ENCODE results near the gene IFIT1B. TPM values are rescaled to one million over a fixed set of nuclear protein-coding genes. Genes with fewer than 3 reads are reported as not detected.
"Not testable (repeated sequence)": the region's sequence is repeated elsewhere in the genome, so short reads cannot be mapped to it uniquely, and the experiment has no call there.

IFIT1B gene, protein sequence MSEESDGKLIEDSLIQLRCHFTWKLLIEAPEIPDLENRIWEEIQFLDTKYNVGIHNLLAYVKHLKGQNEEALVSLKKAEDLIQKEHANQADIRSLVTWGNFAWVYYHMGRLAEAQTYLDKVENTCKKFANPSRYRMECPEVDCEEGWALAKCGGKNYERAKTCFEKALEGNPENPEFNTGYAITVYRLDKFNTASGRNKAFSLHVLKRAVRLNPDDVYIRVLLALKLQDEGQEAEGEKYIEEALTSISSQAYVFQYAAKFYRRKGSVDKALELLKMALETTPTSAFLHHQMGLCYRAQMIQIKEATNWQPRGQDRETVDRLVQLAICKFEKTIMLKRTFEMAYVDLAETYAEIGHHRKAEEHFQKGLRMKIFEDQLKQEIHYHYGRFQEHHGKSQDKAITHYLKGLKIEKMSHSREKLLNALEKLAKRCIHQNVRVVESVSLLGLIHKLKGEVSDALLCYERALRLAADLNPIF
- not detected for total RNA-seq

DNA sequence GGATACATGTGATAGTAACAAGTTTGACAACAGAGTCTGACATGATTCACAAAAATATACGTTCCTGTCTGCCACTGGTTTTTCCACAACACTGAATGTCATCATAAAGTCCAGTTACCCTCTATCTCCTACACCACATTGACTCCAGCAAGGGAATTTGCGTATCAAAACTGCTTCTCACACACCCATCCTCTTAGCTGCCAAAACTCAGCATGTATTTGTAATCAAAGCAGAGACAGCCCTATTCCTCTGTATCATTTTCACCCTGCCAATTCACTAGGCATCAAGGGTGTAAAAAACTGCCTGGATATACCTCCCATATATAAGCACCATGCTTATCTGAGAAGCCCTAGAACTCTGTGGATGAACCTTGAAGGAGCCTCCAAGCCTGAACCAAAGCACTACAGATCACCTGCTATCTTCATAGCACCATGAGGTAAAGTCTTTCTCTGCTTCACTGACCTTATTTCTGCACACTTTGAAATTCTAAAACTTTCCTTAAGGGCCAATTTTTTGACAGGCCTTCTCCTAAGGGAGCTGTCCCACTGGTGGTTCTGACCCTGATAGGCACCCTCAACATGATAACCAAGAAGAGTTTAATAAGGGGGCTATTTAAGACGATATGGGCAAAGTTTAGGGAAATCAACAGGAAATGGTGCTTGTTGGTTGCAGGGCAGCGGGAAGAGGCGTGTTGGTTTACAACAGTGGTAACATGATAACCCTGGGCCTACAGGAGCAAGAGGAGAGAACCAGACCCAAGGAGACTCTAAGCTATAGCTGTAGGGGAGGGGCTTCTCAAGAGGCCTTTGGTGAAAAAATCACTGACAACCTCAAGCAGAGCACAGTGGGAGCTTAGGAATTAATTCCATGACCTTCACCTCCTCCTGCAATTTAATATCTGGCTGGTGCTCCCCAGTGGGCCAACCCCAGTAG is at the start of gene IFIT1B:
Gene IFIT1B, plus strand, starts transcription at position 352 of the 933 bp plus-strand sequence. Its CDS starts 80 bp downstream, at position 432.
- DNase-seq (ENCODE audit: low spot score in 2 of 2): no peak
- no peak within 1 kb of the TSS for H3K4me3 ChIP-seq (ENCODE audit: low read depth, poor library complexity, severe bottlenecking)
- WGBS, 2 donors: 82 to 91% methylated on average over 5 of the region's 5 CpGs
- intact Hi-C loops (cut with DNase I; ENCODE audit: low total_unique reads): no loop called here
- no peak for TF ChIP-seq POLR2A (IDR thresholded peaks at IDR 0.05)
- TF ChIP-seq, protein P1, sequence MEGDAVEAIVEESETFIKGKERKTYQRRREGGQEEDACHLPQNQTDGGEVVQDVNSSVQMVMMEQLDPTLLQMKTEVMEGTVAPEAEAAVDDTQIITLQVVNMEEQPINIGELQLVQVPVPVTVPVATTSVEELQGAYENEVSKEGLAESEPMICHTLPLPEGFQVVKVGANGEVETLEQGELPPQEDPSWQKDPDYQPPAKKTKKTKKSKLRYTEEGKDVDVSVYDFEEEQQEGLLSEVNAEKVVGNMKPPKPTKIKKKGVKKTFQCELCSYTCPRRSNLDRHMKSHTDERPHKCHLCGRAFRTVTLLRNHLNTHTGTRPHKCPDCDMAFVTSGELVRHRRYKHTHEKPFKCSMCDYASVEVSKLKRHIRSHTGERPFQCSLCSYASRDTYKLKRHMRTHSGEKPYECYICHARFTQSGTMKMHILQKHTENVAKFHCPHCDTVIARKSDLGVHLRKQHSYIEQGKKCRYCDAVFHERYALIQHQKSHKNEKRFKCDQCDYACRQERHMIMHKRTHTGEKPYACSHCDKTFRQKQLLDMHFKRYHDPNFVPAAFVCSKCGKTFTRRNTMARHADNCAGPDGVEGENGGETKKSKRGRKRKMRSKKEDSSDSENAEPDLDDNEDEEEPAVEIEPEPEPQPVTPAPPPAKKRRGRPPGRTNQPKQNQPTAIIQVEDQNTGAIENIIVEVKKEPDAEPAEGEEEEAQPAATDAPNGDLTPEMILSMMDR (IDR thresholded peaks at IDR 0.05): no peak

DNA sequence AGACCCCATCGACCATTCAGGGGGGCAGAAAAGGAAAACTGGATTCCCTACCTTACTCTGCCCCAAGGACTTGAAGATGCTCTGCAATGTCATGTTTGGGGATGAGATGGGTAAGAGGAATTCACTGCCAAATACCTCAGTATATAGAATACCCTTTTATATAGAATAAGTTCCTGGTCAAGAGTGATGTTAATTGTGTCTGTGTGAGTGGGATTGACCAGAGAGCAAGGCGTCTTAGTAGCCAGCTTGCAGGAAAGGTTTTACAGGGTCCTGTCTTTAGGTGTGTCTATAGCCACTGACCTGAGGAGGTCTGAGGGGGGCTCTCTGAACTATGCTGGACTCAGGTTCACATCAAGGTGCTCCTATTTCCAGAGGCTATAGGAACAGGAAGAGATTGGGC is 48.7 kb upstream of the IFIT1B start:
- no peak for TF ChIP-seq POLR2A (IDR thresholded peaks at IDR 0.05)
- TF ChIP-seq, protein P1 (IDR thresholded peaks at IDR 0.05): no peak
- no peak for DNase-seq (ENCODE audit: low spot score in 2 of 2)
- intact Hi-C loops (cut with DNase I; ENCODE audit: low total_unique reads): no loop called here
- H3K4me3 ChIP-seq (ENCODE audit: low read depth, poor library complexity, severe bottlenecking): no peak overlapping the region
- WGBS, 2 donors: 88 to 91% methylated on average over 2 of the region's 2 CpGs

DNA sequence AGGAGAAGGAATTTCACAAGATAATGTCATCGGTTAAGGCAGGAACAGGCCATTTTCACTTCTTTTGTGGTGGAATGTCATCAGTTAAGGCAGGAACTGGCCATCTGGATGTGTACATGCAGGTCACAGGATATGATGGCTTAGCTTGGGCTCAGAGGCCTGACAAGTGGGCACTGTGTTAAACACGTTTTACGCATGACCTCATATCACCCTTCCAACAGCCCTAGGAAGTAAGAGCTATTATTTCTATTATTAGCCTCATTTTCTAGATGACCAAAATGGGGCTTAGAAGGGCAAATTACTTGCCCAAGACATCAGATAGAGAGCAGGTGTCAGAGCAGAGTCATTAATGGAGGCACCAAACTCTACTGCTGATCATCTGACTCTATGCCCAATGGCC is 47.8 kb upstream of the IFIT1B start:
- H3K4me3 ChIP-seq (ENCODE audit: low read depth, poor library complexity, severe bottlenecking); intact Hi-C loops (cut with DNase I; ENCODE audit: low total_unique reads); DNase-seq (ENCODE audit: low spot score in 2 of 2): not testable (repeated sequence)
- 74% methylated on average over 3 of the region's 3 CpGs for WGBS, 2 donors

DNA sequence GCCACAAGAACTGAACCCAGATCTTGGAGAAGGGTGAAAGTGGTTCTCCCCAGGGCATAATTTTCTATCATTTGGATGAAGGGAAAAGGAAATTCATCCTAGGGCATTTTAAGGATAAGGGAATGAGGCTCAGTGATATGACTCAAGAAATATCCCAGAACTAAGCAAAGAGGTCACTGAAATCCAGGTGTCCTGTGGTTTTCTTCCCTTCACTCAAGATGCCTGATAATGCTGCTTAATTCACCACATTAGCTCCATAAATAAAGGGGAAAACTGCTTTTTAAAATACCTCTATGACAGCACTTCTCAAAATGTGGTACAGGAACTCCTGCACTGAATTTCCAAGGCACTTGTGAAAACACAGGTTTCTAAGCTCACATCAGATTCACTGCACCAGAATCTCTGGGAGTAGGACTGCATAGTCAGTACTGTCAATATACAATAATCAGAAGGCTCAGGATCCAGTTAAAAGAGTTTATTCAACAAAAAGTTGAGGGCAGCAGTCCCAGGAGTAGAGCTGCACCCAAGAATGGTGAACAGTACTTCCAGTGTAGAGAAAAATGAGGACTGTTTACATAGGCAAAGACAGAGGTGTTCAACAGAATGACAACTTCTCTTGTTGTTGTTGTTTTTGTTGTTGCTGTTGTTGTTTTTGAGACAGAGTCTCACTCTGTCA is 47.2 kb upstream of the IFIT1B start:
- no peak overlapping the region for H3K4me3 ChIP-seq (ENCODE audit: low read depth, poor library complexity, severe bottlenecking)
- intact Hi-C loops (cut with DNase I; ENCODE audit: low total_unique reads): no loop called here
- no peak for DNase-seq (ENCODE audit: low spot score in 2 of 2)

DNA sequence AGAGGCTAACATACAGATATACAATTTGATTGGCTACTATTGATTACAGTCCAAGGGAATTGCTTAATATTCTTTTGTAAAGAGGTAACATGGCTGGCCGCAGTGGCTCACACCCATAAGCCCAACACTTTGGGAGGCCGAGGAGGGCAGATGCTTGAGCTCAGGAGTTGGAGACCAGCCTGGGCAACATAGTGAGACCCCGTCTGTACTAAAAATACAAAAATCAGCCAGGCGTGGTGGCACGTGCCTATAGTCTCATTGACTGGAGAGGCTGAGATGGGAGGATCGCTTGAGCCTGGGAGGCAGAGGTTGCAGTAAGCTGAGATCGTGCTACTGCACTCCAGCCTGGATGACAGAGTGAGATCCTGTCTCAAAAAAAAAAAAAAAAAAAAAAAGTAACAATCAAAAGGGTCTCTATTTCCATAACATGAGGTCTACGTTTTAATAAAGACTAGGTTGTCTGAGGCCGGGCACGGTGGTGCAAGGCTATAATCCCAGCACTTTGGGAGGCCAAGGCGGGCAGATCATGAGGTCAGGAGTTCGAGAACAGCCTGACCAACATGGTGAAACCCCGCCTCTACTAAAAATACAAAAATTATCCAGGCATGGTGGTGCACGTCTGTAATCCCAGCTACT is 46.3 kb upstream of the IFIT1B start:
- DNase-seq (ENCODE audit: low spot score in 2 of 2); intact Hi-C loops (cut with DNase I; ENCODE audit: low total_unique reads); H3K4me3 ChIP-seq (ENCODE audit: low read depth, poor library complexity, severe bottlenecking): not testable (repeated sequence)
- WGBS, 2 donors: 79 to 81% methylated on average over 14 of the region's 14 CpGs

More for the DNA sequence above, 47.2 kb upstream of the IFIT1B start:
- no peak for TF ChIP-seq POLR2A (IDR thresholded peaks at IDR 0.05)
- TF ChIP-seq, protein P1 (IDR thresholded peaks at IDR 0.05): no peak

DNA sequence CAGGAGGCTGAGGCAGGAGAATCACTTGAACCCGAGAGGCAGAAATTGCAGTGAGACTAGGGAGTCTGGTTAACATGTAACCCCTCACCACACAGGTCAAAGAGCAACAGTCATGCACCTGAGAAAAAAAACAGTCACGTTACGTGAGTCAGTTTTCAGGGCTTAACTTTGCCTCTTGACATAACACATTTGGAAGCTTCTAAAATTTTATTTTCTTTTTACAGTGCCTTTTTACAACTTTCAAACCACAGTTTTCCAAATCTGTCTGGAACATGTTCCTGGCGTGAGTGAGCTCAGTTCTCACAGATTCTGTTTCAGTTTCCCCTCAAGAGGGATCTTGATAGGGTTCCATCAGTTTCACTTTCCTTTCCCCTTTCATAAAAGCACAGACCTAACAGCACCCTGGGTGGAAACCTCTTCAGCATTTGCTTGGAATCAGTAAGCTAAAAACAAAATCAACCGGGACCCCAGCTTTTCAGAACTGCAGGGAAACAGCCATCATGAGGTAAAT is 45.7 kb upstream of the IFIT1B start:
- 4 to 5% methylated on average over 5 of the region's 5 CpGs for WGBS, 2 donors
- TF ChIP-seq, protein P1 (IDR thresholded peaks at IDR 0.05): no peak
- TF ChIP-seq POLR2A (IDR thresholded peaks at IDR 0.05): no peak
- no peak overlapping the region for H3K4me3 ChIP-seq (ENCODE audit: low read depth, poor library complexity, severe bottlenecking)
- DNase-seq (ENCODE audit: low spot score in 2 of 2): no peak
- intact Hi-C loops (cut with DNase I; ENCODE audit: low total_unique reads): no loop called here
